Astrocyte (in vitro differentiated cells and primary cell): ENCODE data around the gene MIA. TPM values are rescaled to one million over a fixed set of nuclear protein-coding genes. Genes with fewer than 3 reads are reported as not detected.
"Not testable (repeated sequence)": the region's sequence is repeated elsewhere in the genome, so short reads cannot be mapped to it uniquely, and the experiment has no call there.

Experiments
- DNase-seq: peaks from one replicate; pipeline ENCODE4 v3.0.0-alpha.2; 2010; ENCODE audit warnings: low read depth
- FAIRE-seq: peaks from 2 replicates; lab custom pipeline; 2011; peaks lifted over from hg19 to GRCh38; lab: Jason Lieb, UNC
- H2AFZ ChIP-seq: 2 replicates; pipeline ENCODE4 v1.6.0; 2012; ENCODE audit warnings: low read depth, low read length, inconsistent platforms
- H3K27ac ChIP-seq: 2 replicates; pipeline ENCODE4 v1.5.1; 2011; ENCODE audit warnings: low read depth, low read length, inconsistent platforms
- H3K27me3 ChIP-seq: 2 replicates; pipeline ENCODE4 v1.6.0; 2011; ENCODE audit warnings: low read length, inconsistent platforms; ENCODE audit not compliant: insufficient read depth
- H3K36me3 ChIP-seq: 2 replicates; pipeline ENCODE4 v1.5.1; 2011; ENCODE audit warnings: low read length, inconsistent platforms; ENCODE audit not compliant: insufficient read depth
- H3K4me1 ChIP-seq: 2 replicates; pipeline ENCODE4 v1.5.1; 2011; ENCODE audit warnings: low read length, inconsistent platforms; ENCODE audit not compliant: insufficient read depth
- H3K4me2 ChIP-seq: 2 replicates; pipeline ENCODE4 v1.6.0; 2012; ENCODE audit warnings: low read length, inconsistent platforms
- H3K4me3 ChIP-seq: 2 replicates; pipeline ENCODE4 v1.5.1; 2011; ENCODE audit warnings: low read depth, mild to moderate bottlenecking, low read length, inconsistent platforms; ENCODE audit not compliant: insufficient read depth
- H3K79me2 ChIP-seq: 2 replicates; pipeline ENCODE4 v1.6.0; 2012; ENCODE audit warnings: mild to moderate bottlenecking, low read length, inconsistent platforms; ENCODE audit not compliant: insufficient read depth
- H3K9ac ChIP-seq: 2 replicates; pipeline ENCODE4 v1.6.0; 2012; ENCODE audit warnings: mild to moderate bottlenecking, low read length, inconsistent platforms
- H3K9me3 ChIP-seq: 2 replicates; pipeline ENCODE4 v1.5.1; 2012; ENCODE audit warnings: low read depth, mild to moderate bottlenecking, low read length, inconsistent platforms; ENCODE audit not compliant: insufficient read depth
- H4K20me1 ChIP-seq: 2 replicates; pipeline ENCODE4 v1.6.0; 2012; ENCODE audit warnings: low read length, inconsistent platforms; ENCODE audit not compliant: insufficient read depth
- H3K27ac Mint-ChIP-seq: one replicate; pipeline ENCODE4 v1.8.0; 2021; ENCODE audit warnings: mild to moderate bottlenecking, mixed read lengths; ENCODE audit not compliant: unreplicated experiment
- H3K27me3 Mint-ChIP-seq: one replicate; pipeline ENCODE4 v1.8.0; 2021; ENCODE audit warnings: low read depth, mixed read lengths; ENCODE audit not compliant: unreplicated experiment
- H3K36me3 Mint-ChIP-seq: one replicate; pipeline ENCODE4 v1.8.0; 2021; ENCODE audit warnings: low read depth, mixed read lengths; ENCODE audit not compliant: unreplicated experiment
- H3K4me1 Mint-ChIP-seq: one replicate; pipeline ENCODE4 v1.8.0; 2021; ENCODE audit warnings: low read depth, mixed read lengths; ENCODE audit not compliant: unreplicated experiment
- H3K4me3 Mint-ChIP-seq: one replicate; pipeline ENCODE4 v1.8.0; 2021; ENCODE audit warnings: mild to moderate bottlenecking, moderate library complexity, mixed read lengths; ENCODE audit not compliant: unreplicated experiment
- H3K9me3 Mint-ChIP-seq: one replicate; pipeline ENCODE4 v1.8.0; 2021; ENCODE audit warnings: mild to moderate bottlenecking, mixed read lengths; ENCODE audit not compliant: unreplicated experiment
- EZH2 ChIP-seq: IDR thresholded peaks from 2 replicates; pipeline ENCODE4 v1.6.1; 2012; ENCODE audit warnings: mild to moderate bottlenecking, low read length, inconsistent platforms; ENCODE audit not compliant: insufficient read depth
- total RNA-seq: library from RNA; stranded (reverse); gene quantifications from 2 replicates; pipeline ENCODE4 v1.2.1, GENCODE V29; 2021
- TF ChIP-seq, protein P1 (sequence below): IDR thresholded peaks from 2 replicates; pipeline ENCODE4 v1.5.1; 2011; ENCODE audit warnings: low read depth, mild to moderate bottlenecking, inconsistent platforms, low read length, moderate library complexity; ENCODE audit not compliant: insufficient read depth

MIA gene
- total RNA-seq, 1 donor from 2014 or later: 2.5 TPM

DNA sequence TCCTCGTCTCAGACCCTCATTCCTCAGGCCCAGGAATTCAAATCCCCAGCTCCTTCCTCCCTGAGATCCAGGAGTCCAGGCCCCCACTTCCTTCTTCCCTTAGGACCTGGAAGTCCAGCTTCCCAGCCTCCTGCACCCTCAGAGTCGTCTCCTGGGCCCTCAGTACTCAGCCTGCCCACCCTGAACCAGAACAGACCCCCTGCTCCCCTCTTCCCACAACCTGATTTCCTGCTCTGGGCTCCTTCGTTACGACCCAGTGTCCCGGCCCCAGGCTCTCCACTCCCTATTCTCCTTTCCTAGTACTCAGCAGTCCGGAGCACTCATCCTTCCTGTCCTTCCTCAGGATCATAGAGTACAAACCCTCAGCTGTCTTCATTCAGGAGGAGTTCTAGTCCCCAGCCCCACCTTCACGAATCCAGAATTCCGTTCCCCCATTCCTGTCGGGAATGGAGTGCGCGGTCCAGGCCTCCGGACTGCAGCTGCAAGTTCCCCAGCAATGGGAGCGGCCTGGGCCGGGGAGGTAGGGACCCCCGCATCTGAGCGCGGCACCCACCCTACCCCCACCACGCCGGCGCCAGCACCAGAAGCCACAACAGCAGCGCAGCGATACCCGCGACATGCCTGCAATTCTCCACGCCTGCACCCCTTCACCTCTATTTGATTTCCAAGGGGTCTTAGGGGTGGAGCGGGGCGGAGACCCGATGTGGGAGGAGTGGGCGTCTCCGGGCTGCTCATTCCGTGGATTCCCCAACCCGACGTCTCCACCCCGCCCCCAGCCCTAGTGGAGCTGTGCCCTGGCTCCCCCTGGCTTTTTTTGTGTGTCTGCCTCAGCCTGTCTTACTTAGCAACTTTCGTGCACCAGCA, 36.4 kb downstream of the MIA start:
- Histone ChIP-seq H3K27ac (no peak overlapping the region), H3K36me3 (peaks cover 4% of the 10 kb centered on the region), H4K20me1 (peaks cover 33% of the 10 kb centered on the region), H3K9me3 (no peaks in the 10 kb centered on the region), H3K4me2 (peak overlapping the region; percentile 78), H3K4me3 (no peak overlapping the region), H3K4me1 (peaks cover 15% of the 10 kb centered on the region), H3K79me2 (peaks cover 21% of the 10 kb centered on the region), H3K9ac (no peak overlapping the region), H2AFZ (no peak overlapping the region), H3K27me3 (peaks cover 11% of the 10 kb centered on the region)
- FAIRE-seq (no peak), DNase-seq (no peak)
- H3K36me3 Mint-ChIP-seq: peaks cover 14% of the 10 kb centered on the region
- H3K9me3 Mint-ChIP-seq: no peaks in the 10 kb centered on the region
- peak overlapping the region; percentile 87 for H3K27ac Mint-ChIP-seq
- TF ChIP-seq EZH2: no peak
- TF ChIP-seq, protein P1, sequence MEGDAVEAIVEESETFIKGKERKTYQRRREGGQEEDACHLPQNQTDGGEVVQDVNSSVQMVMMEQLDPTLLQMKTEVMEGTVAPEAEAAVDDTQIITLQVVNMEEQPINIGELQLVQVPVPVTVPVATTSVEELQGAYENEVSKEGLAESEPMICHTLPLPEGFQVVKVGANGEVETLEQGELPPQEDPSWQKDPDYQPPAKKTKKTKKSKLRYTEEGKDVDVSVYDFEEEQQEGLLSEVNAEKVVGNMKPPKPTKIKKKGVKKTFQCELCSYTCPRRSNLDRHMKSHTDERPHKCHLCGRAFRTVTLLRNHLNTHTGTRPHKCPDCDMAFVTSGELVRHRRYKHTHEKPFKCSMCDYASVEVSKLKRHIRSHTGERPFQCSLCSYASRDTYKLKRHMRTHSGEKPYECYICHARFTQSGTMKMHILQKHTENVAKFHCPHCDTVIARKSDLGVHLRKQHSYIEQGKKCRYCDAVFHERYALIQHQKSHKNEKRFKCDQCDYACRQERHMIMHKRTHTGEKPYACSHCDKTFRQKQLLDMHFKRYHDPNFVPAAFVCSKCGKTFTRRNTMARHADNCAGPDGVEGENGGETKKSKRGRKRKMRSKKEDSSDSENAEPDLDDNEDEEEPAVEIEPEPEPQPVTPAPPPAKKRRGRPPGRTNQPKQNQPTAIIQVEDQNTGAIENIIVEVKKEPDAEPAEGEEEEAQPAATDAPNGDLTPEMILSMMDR: no peak
- H3K27me3 Mint-ChIP-seq: peaks cover 16% of the 10 kb centered on the region
- H3K4me3 Mint-ChIP-seq: peak overlapping the region; percentile 80
- peaks cover 22% of the 10 kb centered on the region for H3K4me1 Mint-ChIP-seq

DNA sequence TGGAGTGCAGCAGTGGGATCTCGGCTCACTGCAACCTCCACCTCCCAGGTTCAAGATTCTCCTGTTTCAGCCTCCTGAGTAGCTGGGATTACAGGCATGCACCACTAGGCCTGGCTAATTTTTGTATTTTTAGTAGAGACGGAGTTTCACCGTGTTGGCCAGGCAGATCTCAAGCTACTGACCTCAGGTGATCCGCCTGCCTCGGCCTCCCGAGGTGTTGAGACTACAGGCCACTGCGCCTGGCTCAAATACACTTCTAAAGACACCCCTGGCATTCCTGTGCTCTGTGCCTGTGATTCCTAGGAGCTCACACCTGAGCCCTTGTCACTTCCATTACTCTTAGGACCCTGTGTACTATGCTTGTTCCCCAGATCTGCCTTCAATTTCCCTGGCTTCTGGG, 37.2 kb downstream of the MIA start:
- not testable (repeated sequence) for FAIRE-seq, DNase-seq, H3K4me2 ChIP-seq, H3K4me3 ChIP-seq, H2AFZ ChIP-seq, H3K9me3 ChIP-seq, H3K9ac ChIP-seq, H3K27ac ChIP-seq, H3K9me3 Mint-ChIP-seq, H3K36me3 ChIP-seq
- H3K4me1 Mint-ChIP-seq: peaks cover 19% of the 10 kb centered on the region
- peaks cover 16% of the 10 kb centered on the region for H3K27me3 Mint-ChIP-seq
- H3K36me3 Mint-ChIP-seq: peaks cover 10% of the 10 kb centered on the region
- peak overlapping the region; percentile 47 for H3K27ac Mint-ChIP-seq
- Histone ChIP-seq H3K79me2 (peaks cover 14% of the 10 kb centered on the region), H4K20me1 (peaks cover 25% of the 10 kb centered on the region), H3K4me1 (peaks cover 11% of the 10 kb centered on the region), H3K27me3 (peaks cover 11% of the 10 kb centered on the region)
- H3K4me3 Mint-ChIP-seq: peak overlapping the region; percentile 62

DNA sequence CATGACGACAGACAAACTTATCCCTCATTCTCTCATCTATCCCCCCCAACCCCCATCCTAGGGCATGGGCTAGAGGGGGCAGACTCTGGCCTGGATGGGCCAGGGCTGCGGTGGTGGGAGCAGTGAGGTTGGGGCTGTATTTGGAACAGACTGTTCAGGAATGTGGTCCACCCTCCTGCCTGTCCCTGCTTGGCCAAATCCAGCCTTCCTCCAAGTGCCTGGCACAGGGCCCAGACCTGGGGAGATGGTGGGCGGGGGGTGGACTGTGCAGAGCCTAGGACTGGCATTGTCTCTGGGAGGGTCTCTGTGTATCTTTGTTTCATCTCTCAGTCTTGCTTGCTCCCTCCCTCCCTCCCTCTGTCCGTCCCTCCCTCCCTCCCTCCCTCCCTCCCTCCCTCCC, 37.9 kb downstream of the MIA start:
- peaks cover 16% of the 10 kb centered on the region for H3K27me3 Mint-ChIP-seq

More for the DNA sequence above, 37.9 kb downstream of the MIA start:
- H3K27ac Mint-ChIP-seq: peak overlapping the region; percentile 62
- H3K9me3 Mint-ChIP-seq: no peaks in the 10 kb centered on the region
- H3K4me3 Mint-ChIP-seq: peak overlapping the region; percentile 62
- H3K4me1 Mint-ChIP-seq: peaks cover 19% of the 10 kb centered on the region
- peaks cover 8% of the 10 kb centered on the region for H3K79me2 ChIP-seq
- DNase-seq: no peak
- H2AFZ ChIP-seq: no peak overlapping the region
- H3K9ac ChIP-seq: no peak overlapping the region
- H4K20me1 ChIP-seq: peaks cover 19% of the 10 kb centered on the region
- no peak overlapping the region for H3K27ac ChIP-seq
- no peak overlapping the region for H3K4me2 ChIP-seq
- H3K4me1 ChIP-seq: peaks cover 11% of the 10 kb centered on the region
- H3K4me3 ChIP-seq: no peak overlapping the region
- H3K36me3 ChIP-seq: peaks cover 4% of the 10 kb centered on the region
- peaks cover 11% of the 10 kb centered on the region for H3K27me3 ChIP-seq
- peaks cover 6% of the 10 kb centered on the region for H3K36me3 Mint-ChIP-seq
- TF ChIP-seq, protein P1: no peak
- TF ChIP-seq EZH2: no peak
- no peak for FAIRE-seq
- H3K9me3 ChIP-seq: no peaks in the 10 kb centered on the region
